BLaER1 treated with 17β-estradiol and CSF1 and Interleukin-3, amounts not matched to agents 10 nM and 100 nM (cell line): ENCODE measurements around the gene LPP.

ENCODE experiments used
- H3K27ac ChIP-seq, 11 experiments: shearing (Covaris generic); formaldehyde crosslinking; 2 replicates each; pipeline ENCODE4 v1.8.1; 2022
- H3K27me3 ChIP-seq, 11 experiments: shearing (Covaris generic); formaldehyde crosslinking; 2 replicates each; pipeline ENCODE4 v1.8.1; 2022
- H3K36me3 ChIP-seq, 11 experiments: shearing (Covaris generic); formaldehyde crosslinking; 2 replicates each; pipeline ENCODE4 v1.8.1; 2022
- H3K4me1 ChIP-seq, 10 experiments: shearing (Covaris generic); formaldehyde crosslinking; 2 replicates each; pipeline ENCODE4 v1.8.1; 2022
- H3K4me2 ChIP-seq, 11 experiments: shearing (Covaris generic); formaldehyde crosslinking; 2 replicates each; pipeline ENCODE4 v1.8.1; 2022
- H3K4me3 ChIP-seq, 10 experiments: shearing (Covaris generic); formaldehyde crosslinking; 2 replicates each; pipeline ENCODE4 v1.8.1; 2022
- H3K9ac ChIP-seq, 11 experiments: shearing (Covaris generic); formaldehyde crosslinking; 2 replicates each; pipeline ENCODE4 v1.8.1; 2022
- H3K9me3 ChIP-seq, 11 experiments: shearing (Covaris generic); formaldehyde crosslinking; replicated peaks in 1 of 11; 2 replicates each; pipeline ENCODE4 v1.8.1; 2022
- H4K20me1 ChIP-seq, 11 experiments: shearing (Covaris generic); formaldehyde crosslinking; 2 replicates each; pipeline ENCODE4 v1.8.1; 2022
- Cebpa-rat ChIP-seq, 11 experiments: shearing (Covaris generic); IDR thresholded peaks; 2 replicates each; pipeline ENCODE4 v1.8.1; 2022

The LPP gene

GRCh38 chr3:188938999-188939398, 785.0 kb downstream of the LPP start:
- H3K4me1 ChIP-seq = peaks cover 13 to 98% (median 39%) of the 10 kb centered on the region in 10 experiments
- H3K9me3 ChIP-seq = peaks cover 0 to 36% (median 0%) of the 10 kb centered on the region in 11 experiments; a peak in 9 of 22 replicates
- H3K4me2 ChIP-seq = peak overlapping the region in 7 of 11 experiments; percentile 70 to 87 (median 78); a peak in 12 of 22 replicates
- peak overlapping the region in 8 of 11 experiments; percentile 8 to 97 (median 84); a peak in 11 of 22 replicates for H3K27ac ChIP-seq
- TF ChIP-seq Cebpa-rat (IDR thresholded peaks at IDR 0.05) = no peak
- no peak overlapping the region for H3K4me3 ChIP-seq
- H3K36me3 ChIP-seq = peaks cover 0 to 7% (median 0%) of the 10 kb centered on the region in 11 experiments; a peak in 2 of 22 replicates
- peak overlapping the region in 2 of 11 experiments; percentile 32 to 75; a peak in 2 of 22 replicates for H3K9ac ChIP-seq
- H3K27me3 ChIP-seq = no peaks in the 10 kb centered on the region
- H4K20me1 ChIP-seq = no peaks in the 10 kb centered on the region

- H3K36me3 ChIP-seq = peaks cover 0 to 7% (median 0%) of the 10 kb centered on the region in 11 experiments; a peak in 2 of 22 replicates
- H3K9me3 ChIP-seq = peaks cover 0 to 38% (median 0%) of the 10 kb centered on the region in 11 experiments; a peak in 9 of 22 replicates
- peak overlapping the region in 1 of 10 experiments; percentile 17; a peak in 3 of 20 replicates for H3K4me3 ChIP-seq
- H3K4me1 ChIP-seq = peaks cover 13 to 100% (median 39%) of the 10 kb centered on the region in 10 experiments
- H3K27me3 ChIP-seq = no peaks in the 10 kb centered on the region
- peak overlapping the region; percentile 32 to 87 (median 73); a peak in 20 of 22 replicates for H3K4me2 ChIP-seq
- no peaks in the 10 kb centered on the region for H4K20me1 ChIP-seq
- no peak for TF ChIP-seq Cebpa-rat (IDR thresholded peaks at IDR 0.05)
- peak overlapping the region in 8 of 11 experiments; percentile 2 to 78 (median 67); a peak in 13 of 22 replicates for H3K9ac ChIP-seq
- peak overlapping the region; percentile 43 to 97 (median 77) for H3K27ac ChIP-seq
These were observed 786.0 kb downstream of the LPP start for GRCh38 chr3:188939814-188940572.
